Body of pancreas (tissue), 4 donors: ENCODE results near the gene SRSF12. TPM values are rescaled to one million over a fixed set of nuclear protein-coding genes. Genes with fewer than 3 reads are reported as not detected.

Experiments
- ATAC-seq: fragments of 150-250 bp; one replicate; pipeline ENCODE4 v1.9.1; 2016
- DNase-seq, 4 donors: peaks; one replicate each; pipeline ENCODE4 v3.0.0-alpha.2; 2019
- H3K27ac ChIP-seq, 4 donors: fragments of 200-600 bp; sonication (generic); 1 replicate in 3 of 4; 2 replicates in 1 of 4; pipeline versions ENCODE4 v1.5.1 to v1.6.1; 2016 to 2019; ENCODE audit warnings: mild to moderate bottlenecking in 1 of 4, mixed read lengths in 1 of 4, moderate library complexity in 1 of 4
- H3K27me3 ChIP-seq, 2 donors: fragments of 200-600 bp; sonication (generic); one replicate each; pipeline ENCODE4 v1.6.0; 2016; ENCODE audit warnings: mild to moderate bottlenecking in 1 of 2
- H3K36me3 ChIP-seq, 2 donors: fragments of 200-600 bp; sonication (generic); replicated peaks in 1 of 2; 2 replicates each; pipeline ENCODE4 v1.5.1; 2016; ENCODE audit warnings: low read depth in 2 of 2; ENCODE audit not compliant: insufficient read depth in 1 of 2
- H3K4me1 ChIP-seq: fragments of 200-600 bp; sonication (generic); one replicate; pipeline ENCODE4 v1.6.0; 2016
- H3K4me3 ChIP-seq, 2 donors: fragments of 200-600 bp; sonication (generic); 1 replicate in 1 of 2; 2 replicates in 1 of 2; pipeline ENCODE4 v1.5.1; 2016 to 2019
- H3K9me3 ChIP-seq, 3 donors: fragments of 200-600 bp; sonication (generic); 1 replicate in 2 of 3; 2 replicates in 1 of 3; pipeline ENCODE4 v1.5.1; 2016
- POLR2A ChIP-seq, 3 donors: fragments of 450-650 bp; IDR thresholded peaks; one replicate each; pipeline ENCODE4 v1.6.1; 2016; ENCODE audit warnings: antibody characterized with exemption in 3 of 3, mild to moderate bottlenecking in 2 of 3
- WGBS, 2 donors: methylation state at CpG; one replicate each; pipeline ENCODE4 v1.1.5; 2017; 5-methylcytosine and 5-hydroxymethylcytosine counted together
- intact Hi-C: fragments of 100-400 bp; cut with DNase I; formaldehyde crosslinking; loops from one replicate; pipeline ENCODE4 v1.15.1; 2023
- total RNA-seq, 2 donors: library from RNA; depleted of rRNA; stranded (reverse); fragments of >200 nt; gene quantifications; one replicate each; pipeline ENCODE4 v1.1.0, GENCODE V29; 2016
- TF ChIP-seq, protein P1 (sequence below), 7 experiments: fragments of 450-650 bp in 4 of 7; fragments of 200-600 bp in 3 of 7; sonication (generic) in 3 of 7; IDR thresholded peaks; one replicate each; pipeline ENCODE4 v1.5.1; 2016 to 2019; ENCODE audit warnings: antibody characterized with exemption in 7 of 7

The SRSF12 gene
- total RNA-seq, 2 donors from 2014 or later: 0.52 to 0.99 TPM

DNA sequence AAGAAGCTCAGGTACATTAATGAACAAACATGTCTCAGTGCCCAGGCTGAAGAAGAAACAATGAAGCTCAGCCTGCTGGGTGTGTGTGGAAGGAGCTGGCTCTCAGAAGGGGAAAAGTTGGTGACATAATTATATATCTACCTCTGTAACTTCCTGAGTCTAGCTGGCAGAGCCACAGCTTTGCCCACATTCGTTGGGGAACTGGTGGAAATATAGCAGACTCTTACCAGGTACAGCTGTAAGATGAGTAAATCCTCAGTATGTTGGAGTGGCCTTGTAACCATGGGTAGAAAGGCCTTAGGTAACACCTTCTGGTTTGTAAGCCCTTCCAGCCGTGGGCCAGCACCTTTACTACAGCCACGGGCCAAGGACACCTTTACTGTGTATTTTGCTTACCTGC, 67.2 kb downstream of the SRSF12 start:
- H3K36me3 ChIP-seq: no peaks in the 10 kb centered on the region
- H3K4me1 ChIP-seq: peaks cover 20% of the 10 kb centered on the region
- TF ChIP-seq, protein P1, sequence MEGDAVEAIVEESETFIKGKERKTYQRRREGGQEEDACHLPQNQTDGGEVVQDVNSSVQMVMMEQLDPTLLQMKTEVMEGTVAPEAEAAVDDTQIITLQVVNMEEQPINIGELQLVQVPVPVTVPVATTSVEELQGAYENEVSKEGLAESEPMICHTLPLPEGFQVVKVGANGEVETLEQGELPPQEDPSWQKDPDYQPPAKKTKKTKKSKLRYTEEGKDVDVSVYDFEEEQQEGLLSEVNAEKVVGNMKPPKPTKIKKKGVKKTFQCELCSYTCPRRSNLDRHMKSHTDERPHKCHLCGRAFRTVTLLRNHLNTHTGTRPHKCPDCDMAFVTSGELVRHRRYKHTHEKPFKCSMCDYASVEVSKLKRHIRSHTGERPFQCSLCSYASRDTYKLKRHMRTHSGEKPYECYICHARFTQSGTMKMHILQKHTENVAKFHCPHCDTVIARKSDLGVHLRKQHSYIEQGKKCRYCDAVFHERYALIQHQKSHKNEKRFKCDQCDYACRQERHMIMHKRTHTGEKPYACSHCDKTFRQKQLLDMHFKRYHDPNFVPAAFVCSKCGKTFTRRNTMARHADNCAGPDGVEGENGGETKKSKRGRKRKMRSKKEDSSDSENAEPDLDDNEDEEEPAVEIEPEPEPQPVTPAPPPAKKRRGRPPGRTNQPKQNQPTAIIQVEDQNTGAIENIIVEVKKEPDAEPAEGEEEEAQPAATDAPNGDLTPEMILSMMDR (IDR thresholded peaks at IDR 0.05): no peak
- peak in 1 of 3 donors; percentile 18 for TF ChIP-seq POLR2A (IDR thresholded peaks at IDR 0.05)
- DNase-seq (peak; percentile 22 to 46 (median 36)), ATAC-seq (peak; percentile 74)
- H3K27me3 ChIP-seq: no peaks in the 10 kb centered on the region
- intact Hi-C loops: no loop called here
- no peaks in the 10 kb centered on the region for H3K9me3 ChIP-seq
- no peak overlapping the region for H3K4me3 ChIP-seq
- peak overlapping the region; percentile 16 to 69 (median 54) for H3K27ac ChIP-seq
- WGBS, 2 donors: 18 to 24% methylated on average over 1 to 3 of the region's 3 CpGs

DNA sequence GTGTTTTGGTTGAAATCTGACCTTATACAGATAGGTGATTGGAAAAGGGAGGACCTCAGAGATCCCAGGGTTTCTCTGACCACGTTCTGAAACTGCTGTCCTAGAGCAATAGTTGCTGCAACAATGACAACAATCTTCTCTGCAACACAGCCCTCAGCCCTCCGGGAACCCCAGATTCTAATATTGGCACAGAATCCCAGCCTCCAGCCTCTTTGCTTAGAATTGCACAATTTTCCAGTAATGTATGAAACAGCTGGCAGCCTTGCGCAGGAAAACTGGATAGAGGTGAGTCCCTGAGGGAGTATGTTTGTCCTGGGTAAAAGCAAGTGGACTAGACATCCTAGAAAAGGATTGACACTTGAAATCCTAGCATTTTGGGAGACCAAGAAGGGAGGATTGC, 67.7 kb downstream of the SRSF12 start:
- H3K4me3 ChIP-seq: no peak overlapping the region
- no peak for TF ChIP-seq POLR2A (IDR thresholded peaks at IDR 0.05)
- TF ChIP-seq, protein P1 (IDR thresholded peaks at IDR 0.05): no peak
- intact Hi-C loops: no loop called here
- no peaks in the 10 kb centered on the region for H3K36me3 ChIP-seq
- no peaks in the 10 kb centered on the region for H3K27me3 ChIP-seq
- peak; percentile 44 to 65 (median 53) for DNase-seq
- H3K4me1 ChIP-seq: peaks cover 20% of the 10 kb centered on the region
- no peaks in the 10 kb centered on the region for H3K9me3 ChIP-seq
- H3K27ac ChIP-seq: peak overlapping the region in 2 of 4 donors; percentile 67 to 69
- ATAC-seq: peak; percentile 82
- WGBS, 2 donors: 55 to 56% methylated on average over 3 of the region's 3 CpGs

DNA sequence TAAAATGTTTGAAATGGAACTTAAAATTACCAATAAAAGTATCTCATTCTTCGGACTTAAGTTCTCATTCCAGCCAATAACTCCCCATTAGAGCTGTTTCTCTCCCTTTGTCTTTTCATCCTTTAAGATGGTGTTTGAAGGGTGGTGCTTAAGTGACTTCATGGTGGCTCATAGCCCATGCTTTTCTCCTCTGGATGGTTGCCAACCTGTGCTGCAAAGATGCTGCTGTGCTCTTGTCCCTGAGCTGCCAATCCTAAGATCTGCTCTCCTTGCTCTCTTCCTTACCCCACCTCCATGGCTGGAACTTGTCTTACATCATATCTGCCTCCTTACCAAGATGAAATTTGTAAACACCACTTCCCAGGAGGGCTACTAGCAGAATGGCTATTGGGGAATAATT, 68.9 kb downstream of the SRSF12 start:
- Histone ChIP-seq H3K9me3 (no peaks in the 10 kb centered on the region), H3K4me3 (no peak overlapping the region), H3K36me3 (no peaks in the 10 kb centered on the region), H3K27me3 (no peaks in the 10 kb centered on the region), H3K4me1 (peaks cover 20% of the 10 kb centered on the region), H3K27ac (no peak overlapping the region)
- no peak for DNase-seq
- ATAC-seq: no peak
- intact Hi-C loops: no loop called here
- 47 to 83% methylated on average over 1 of the region's 1 CpG for WGBS, 2 donors
- TF ChIP-seq, protein P1 (IDR thresholded peaks at IDR 0.05): no peak
- TF ChIP-seq POLR2A (IDR thresholded peaks at IDR 0.05): no peak

DNA sequence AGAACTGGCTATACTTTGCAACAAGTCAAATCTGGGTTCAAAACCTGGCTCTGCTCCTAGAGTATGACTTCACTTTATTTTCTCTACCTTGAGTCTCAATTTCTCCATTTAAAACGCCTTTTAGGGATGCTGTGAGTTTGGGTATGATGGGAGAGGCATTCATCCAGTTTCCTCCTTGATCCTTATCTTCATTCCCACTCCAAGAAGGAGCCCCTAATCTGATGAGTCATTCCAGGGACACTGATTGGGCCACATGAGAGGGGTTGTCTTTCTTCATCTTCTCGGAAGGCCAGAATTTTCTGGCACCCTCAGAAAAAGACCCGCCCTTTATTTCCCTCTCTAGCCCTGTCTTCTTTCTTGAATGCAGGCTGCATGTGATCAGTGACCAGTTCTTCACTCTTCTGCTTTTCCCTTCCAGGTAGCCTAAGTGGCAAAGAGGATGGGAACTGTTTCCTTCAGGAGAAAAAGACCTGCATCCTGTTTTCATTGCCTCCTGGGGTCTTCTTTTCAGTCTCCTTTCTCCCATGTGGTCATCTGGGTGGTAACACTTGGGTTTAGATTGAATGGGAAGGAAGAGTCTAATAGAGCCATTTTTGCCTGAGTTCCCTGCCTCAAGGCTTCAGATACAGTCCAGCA, 69.5 kb downstream of the SRSF12 start:
- peaks cover 20% of the 10 kb centered on the region for H3K4me1 ChIP-seq
- no peak overlapping the region for H3K4me3 ChIP-seq
- intact Hi-C loops: no loop called here
- H3K27ac ChIP-seq: no peak overlapping the region
- ATAC-seq (no peak), DNase-seq (no peak)
- WGBS, 2 donors: 78 to 81% methylated on average over 3 of the region's 3 CpGs
- no peaks in the 10 kb centered on the region for H3K36me3 ChIP-seq
- TF ChIP-seq, protein P1 (IDR thresholded peaks at IDR 0.05): no peak
- no peak for TF ChIP-seq POLR2A (IDR thresholded peaks at IDR 0.05)
- H3K27me3 ChIP-seq: no peaks in the 10 kb centered on the region
- H3K9me3 ChIP-seq: no peaks in the 10 kb centered on the region

DNA sequence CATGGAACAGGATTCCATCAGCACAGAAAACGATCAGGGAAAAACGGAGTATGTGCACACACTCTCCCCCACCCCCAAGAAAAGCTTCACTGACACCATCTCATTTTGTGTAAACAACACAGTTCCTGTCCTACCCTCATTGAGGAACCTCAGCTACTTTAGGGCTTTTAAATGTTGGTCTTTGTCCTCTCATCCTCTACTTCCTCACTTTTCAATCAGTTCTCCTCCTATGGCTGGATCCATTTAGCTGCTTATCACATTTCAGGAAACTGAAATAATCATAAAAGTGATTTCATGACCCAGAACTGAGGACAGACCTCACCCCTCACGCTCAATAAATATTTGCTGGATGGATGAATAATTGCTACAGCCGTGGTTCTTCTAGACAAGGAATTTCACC, 70.4 kb downstream of the SRSF12 start:
- ATAC-seq (no peak), DNase-seq (no peak)
- no peaks in the 10 kb centered on the region for H3K27me3 ChIP-seq
- intact Hi-C loops: no loop called here
- no peaks in the 10 kb centered on the region for H3K36me3 ChIP-seq
- TF ChIP-seq, protein P1 (IDR thresholded peaks at IDR 0.05): no peak
- no peak for TF ChIP-seq POLR2A (IDR thresholded peaks at IDR 0.05)
- WGBS, 2 donors: 44 to 50% methylated on average over 4 of the region's 4 CpGs
- H3K4me3 ChIP-seq: no peak overlapping the region
- peaks cover 20% of the 10 kb centered on the region for H3K4me1 ChIP-seq
- H3K9me3 ChIP-seq: no peaks in the 10 kb centered on the region
- no peak overlapping the region for H3K27ac ChIP-seq
